Neural crest cell (in vitro differentiated cells): ENCODE measurements around the gene KHDRBS2. TPM values are rescaled to one million over a fixed set of nuclear protein-coding genes. Genes with fewer than 3 reads are reported as not detected.

Experiments
- DNase-seq: peaks from one replicate; pipeline ENCODE4 v3.0.0; 2021; ENCODE audit warnings: low read depth, mixed read lengths, low spot score
- H3K27ac Mint-ChIP-seq: one replicate; pipeline ENCODE4 v1.8.0; 2021; ENCODE audit warnings: mild to moderate bottlenecking, mixed read lengths; ENCODE audit not compliant: unreplicated experiment
- H3K27me3 Mint-ChIP-seq: 2 replicates; pipeline ENCODE4 v1.8.0; 2021; ENCODE audit warnings: low read depth, mild to moderate bottlenecking, mixed read lengths
- H3K36me3 Mint-ChIP-seq: 2 replicates; pipeline ENCODE4 v1.8.0; 2021; ENCODE audit warnings: low read depth, mild to moderate bottlenecking, mixed read lengths
- H3K4me1 Mint-ChIP-seq: 2 replicates; pipeline ENCODE4 v1.8.0; 2021; ENCODE audit warnings: mixed read lengths
- H3K4me3 Mint-ChIP-seq: one replicate; pipeline ENCODE4 v1.8.0; 2021; ENCODE audit warnings: mild to moderate bottlenecking, mixed read lengths
- H3K9me3 Mint-ChIP-seq: 2 replicates; pipeline ENCODE4 v1.8.0; 2021; ENCODE audit warnings: mixed read lengths
- total RNA-seq: library from RNA; stranded (reverse); gene quantifications from 2 replicates; pipeline ENCODE4 v1.2.1, GENCODE V29; 2021
- TF ChIP-seq, protein P1 (sequence below): fragments of 200-600 bp; sonication (generic); conservative IDR thresholded peaks from 2 replicates; pipeline ENCODE4 v1.5.0; 2021; ENCODE audit warnings: antibody characterized with exemption, mild to moderate bottlenecking

KHDRBS2 gene
- total RNA-seq, 1 donor from 2014 or later, result 7.0 TPM

DNA sequence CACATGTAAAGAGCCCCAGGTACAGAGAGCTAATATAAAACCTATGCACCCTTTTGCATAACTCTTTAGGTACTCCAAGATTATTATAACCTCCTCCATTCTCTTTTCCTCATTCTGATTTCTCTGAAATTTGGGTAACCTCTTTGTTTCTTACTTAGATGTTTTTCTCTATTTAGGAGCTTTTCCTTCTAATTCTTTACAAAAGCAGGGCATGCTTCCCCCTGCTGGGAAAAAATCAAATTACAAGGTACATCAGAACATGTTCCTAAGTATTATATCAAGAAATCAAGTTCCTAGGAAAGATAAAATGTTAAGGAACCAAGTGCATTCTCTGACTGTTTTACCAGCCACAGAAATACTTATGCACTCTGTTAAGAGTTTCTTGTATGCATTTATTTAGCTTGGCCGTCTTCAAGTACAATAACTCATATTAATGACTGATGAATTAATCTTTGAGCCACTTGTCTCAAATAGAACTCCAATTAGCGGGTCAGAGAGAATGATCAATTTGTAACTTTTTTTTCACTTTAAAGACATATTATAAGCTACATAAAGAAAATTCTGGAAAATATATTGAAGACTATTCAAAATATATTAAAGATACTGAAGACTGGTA lies 2.1 kb downstream of the KHDRBS2 start:
- Mint-ChIP-seq H3K36me3 (no peaks in the 10 kb centered on the region), H3K9me3 (no peaks in the 10 kb centered on the region), H3K4me3 (peak overlapping the region; percentile 74), H3K27me3 (peaks cover 26% of the 10 kb centered on the region), H3K27ac (no peak overlapping the region), H3K4me1 (peaks cover 23% of the 10 kb centered on the region)
- peak; percentile 28 for DNase-seq
- TF ChIP-seq, protein P1, sequence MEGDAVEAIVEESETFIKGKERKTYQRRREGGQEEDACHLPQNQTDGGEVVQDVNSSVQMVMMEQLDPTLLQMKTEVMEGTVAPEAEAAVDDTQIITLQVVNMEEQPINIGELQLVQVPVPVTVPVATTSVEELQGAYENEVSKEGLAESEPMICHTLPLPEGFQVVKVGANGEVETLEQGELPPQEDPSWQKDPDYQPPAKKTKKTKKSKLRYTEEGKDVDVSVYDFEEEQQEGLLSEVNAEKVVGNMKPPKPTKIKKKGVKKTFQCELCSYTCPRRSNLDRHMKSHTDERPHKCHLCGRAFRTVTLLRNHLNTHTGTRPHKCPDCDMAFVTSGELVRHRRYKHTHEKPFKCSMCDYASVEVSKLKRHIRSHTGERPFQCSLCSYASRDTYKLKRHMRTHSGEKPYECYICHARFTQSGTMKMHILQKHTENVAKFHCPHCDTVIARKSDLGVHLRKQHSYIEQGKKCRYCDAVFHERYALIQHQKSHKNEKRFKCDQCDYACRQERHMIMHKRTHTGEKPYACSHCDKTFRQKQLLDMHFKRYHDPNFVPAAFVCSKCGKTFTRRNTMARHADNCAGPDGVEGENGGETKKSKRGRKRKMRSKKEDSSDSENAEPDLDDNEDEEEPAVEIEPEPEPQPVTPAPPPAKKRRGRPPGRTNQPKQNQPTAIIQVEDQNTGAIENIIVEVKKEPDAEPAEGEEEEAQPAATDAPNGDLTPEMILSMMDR, result peak; percentile 85

DNA sequence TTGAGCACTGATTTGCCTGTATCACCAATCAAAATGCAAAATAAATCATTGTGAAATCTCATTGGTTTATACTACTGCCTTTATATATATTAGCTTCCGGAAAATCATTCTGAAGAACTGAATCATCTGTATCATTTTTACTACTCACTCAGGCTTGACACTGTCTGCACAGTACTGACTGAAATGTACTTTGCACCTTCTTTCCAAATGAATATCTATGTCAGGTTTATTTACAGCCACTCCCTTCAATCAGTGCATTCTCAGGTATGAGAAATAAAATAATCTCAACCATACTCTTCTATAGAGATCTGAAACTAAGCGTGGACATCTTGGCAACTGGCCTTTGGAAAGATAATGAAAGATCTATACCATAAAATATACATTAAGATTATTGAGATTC lies 2.7 kb downstream of the KHDRBS2 start:
- Mint-ChIP-seq H3K36me3 (no peaks in the 10 kb centered on the region), H3K27ac (no peak overlapping the region), H3K4me1 (peaks cover 23% of the 10 kb centered on the region), H3K27me3 (peaks cover 26% of the 10 kb centered on the region), H3K4me3 (peak overlapping the region; percentile 74), H3K9me3 (no peaks in the 10 kb centered on the region)
- TF ChIP-seq, protein P1, result no peak
- DNase-seq, result no peak

DNA sequence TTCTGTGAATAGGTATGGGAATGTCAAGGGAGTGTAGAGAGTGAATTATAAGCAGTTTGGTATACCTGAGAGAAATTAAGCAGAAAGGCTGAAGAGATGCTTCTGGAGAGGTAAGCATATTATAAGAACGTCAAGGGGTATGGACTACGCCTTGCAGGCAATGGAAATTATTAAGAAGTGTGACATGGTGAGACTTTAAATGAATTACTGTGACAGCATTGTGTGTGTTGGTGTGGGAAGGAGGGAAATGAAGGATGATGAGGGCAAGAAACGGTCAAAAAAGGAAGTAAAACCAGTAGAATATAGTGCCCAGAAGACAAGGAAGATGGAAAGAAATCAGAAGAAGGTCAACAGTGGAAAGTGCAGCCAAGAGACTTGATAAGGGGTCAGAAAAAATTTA lies 5.9 kb downstream of the KHDRBS2 start:
- no peak overlapping the region for H3K27ac Mint-ChIP-seq

DNA sequence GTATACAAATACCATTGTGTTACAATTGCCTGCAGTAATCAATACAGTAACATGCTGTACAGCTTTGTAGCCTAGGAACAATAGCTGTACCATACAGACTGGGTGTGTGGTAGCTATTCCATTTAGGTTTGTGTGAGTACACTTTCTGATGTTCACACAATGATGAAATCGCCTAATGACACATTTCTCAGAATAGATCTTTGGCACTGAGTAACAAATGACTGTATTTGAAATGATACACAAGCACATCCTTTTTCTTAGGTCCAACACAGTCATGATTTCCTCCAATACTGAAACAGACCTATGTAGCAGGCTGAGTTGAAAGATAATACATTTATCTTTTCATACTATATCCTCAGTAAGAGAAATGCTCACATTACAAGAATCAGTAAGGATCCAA lies 13.9 kb downstream of the KHDRBS2 start:
- Mint-ChIP-seq H3K4me1 (no peaks in the 10 kb centered on the region), H3K36me3 (no peaks in the 10 kb centered on the region), H3K27me3 (no peaks in the 10 kb centered on the region), H3K4me3 (no peak overlapping the region), H3K27ac (no peak overlapping the region), H3K9me3 (no peaks in the 10 kb centered on the region)
- DNase-seq, result no peak
- TF ChIP-seq, protein P1, result no peak

More for the DNA sequence above, 5.9 kb downstream of the KHDRBS2 start:
- H3K27me3 Mint-ChIP-seq, result peaks cover 3% of the 10 kb centered on the region
- DNase-seq, result no peak
- peaks cover 8% of the 10 kb centered on the region for H3K4me1 Mint-ChIP-seq
- H3K36me3 Mint-ChIP-seq, result no peaks in the 10 kb centered on the region
- H3K4me3 Mint-ChIP-seq, result no peak overlapping the region
- no peaks in the 10 kb centered on the region for H3K9me3 Mint-ChIP-seq
- TF ChIP-seq, protein P1, result no peak

DNA sequence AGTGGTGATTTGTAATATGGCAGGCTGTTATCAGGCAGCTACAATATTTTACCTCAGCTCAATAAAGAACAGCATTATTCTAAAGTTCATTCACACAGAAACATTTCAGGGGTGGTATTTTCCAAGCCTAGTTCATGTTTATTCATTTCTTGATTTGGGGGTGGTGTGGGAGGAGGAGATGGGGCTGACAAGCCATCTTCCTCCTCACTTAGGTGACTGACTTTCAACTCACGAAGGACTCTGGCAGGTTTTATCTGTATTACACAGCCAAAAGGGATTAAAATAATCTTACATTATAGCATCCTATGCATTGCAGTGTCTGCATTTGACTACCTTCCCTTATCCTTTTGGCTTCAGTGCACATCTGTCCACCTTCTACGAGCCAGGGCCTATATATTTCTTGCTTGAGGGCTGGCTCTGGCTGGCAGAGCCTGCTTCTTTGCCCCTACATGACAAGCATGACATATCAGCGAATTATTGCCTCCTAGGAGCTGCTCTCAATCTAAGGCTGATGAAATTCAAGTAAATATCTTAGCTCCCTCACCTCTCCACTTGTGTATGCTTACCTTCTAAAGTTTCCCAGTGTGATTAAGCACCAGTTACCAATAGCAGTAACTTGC lies 20.0 kb downstream of the KHDRBS2 start:
- H3K9me3 Mint-ChIP-seq, result no peaks in the 10 kb centered on the region
- H3K27ac Mint-ChIP-seq, result no peak overlapping the region
- no peaks in the 10 kb centered on the region for H3K27me3 Mint-ChIP-seq
- DNase-seq, result no peak
- H3K36me3 Mint-ChIP-seq, result no peaks in the 10 kb centered on the region
- TF ChIP-seq, protein P1, result no peak
- H3K4me3 Mint-ChIP-seq, result no peak overlapping the region
- peaks cover 5% of the 10 kb centered on the region for H3K4me1 Mint-ChIP-seq
